GM18873 (cell line): ENCODE measurements around the gene CSK.
"Not testable (repeated sequence)": the region's sequence is repeated elsewhere in the genome, so short reads cannot be mapped to it uniquely, and the experiment has no call there.

Experiments used
- ATAC-seq: cut with Tn5 transposase; IDR thresholded peaks from one replicate; pipeline ENCODE4 v1.9.1; 2021; ENCODE audit warnings: mild to moderate bottlenecking, moderate library complexity, moderate number of reproducible peaks; ENCODE audit not compliant: unreplicated experiment, low FRiP score

Gene CSK

GRCh38 chr15:74781431-74782258, at the start of gene CSK:
CSK (plus strand) TSS chr15:74782080; CDS start chr15:74798298, 16,218 bp downstream.
- ATAC-seq, result no peak

- ATAC-seq, result no peak
Observed at GRCh38 chr15:74732846-74733245, 49.0 kb upstream of the CSK start.

- no peak for ATAC-seq
Observed at GRCh38 chr15:74733269-74733668, 48.6 kb upstream of the CSK start.

- ATAC-seq, result no peak
Observed at GRCh38 chr15:74735305-74735704, 46.6 kb upstream of the CSK start.

GRCh38 chr15:74738239-74738638, 43.6 kb upstream of the CSK start:
- not testable (repeated sequence) for ATAC-seq

GRCh38 chr15:74742422-74742821, 39.5 kb upstream of the CSK start:
- no peak for ATAC-seq

- no peak for ATAC-seq
Observed at GRCh38 chr15:74746389-74746788, 35.5 kb upstream of the CSK start.

- ATAC-seq, result no peak
Observed at GRCh38 chr15:74748322-74748946, 33.4 kb upstream of the CSK start, which contains the start of gene CYP1A2. CYP1A2 (plus strand) TSS chr15:74748845; CDS start chr15:74749739, 894 bp downstream.

- no peak for ATAC-seq
Observed at GRCh38 chr15:74749832-74750231, 32.0 kb upstream of the CSK start.

- ATAC-seq, result no peak
Observed at GRCh38 chr15:74750751-74751150, 31.1 kb upstream of the CSK start.

- ATAC-seq, result no peak
Observed at GRCh38 chr15:74752011-74752410, 29.9 kb upstream of the CSK start.

GRCh38 chr15:74752531-74752930, 29.3 kb upstream of the CSK start:
- no peak for ATAC-seq

- ATAC-seq, result no peak
Observed at GRCh38 chr15:74754593-74755215, 27.2 kb upstream of the CSK start.

- ATAC-seq, result no peak
Observed at GRCh38 chr15:74758736-74759135, 23.1 kb upstream of the CSK start.

- ATAC-seq, result no peak
Observed at GRCh38 chr15:74762791-74763150, 19.1 kb upstream of the CSK start.

GRCh38 chr15:74763416-74763815, 18.5 kb upstream of the CSK start:
- ATAC-seq, result no peak

GRCh38 chr15:74767167-74768098, 14.4 kb upstream of the CSK start:
- ATAC-seq, result no peak

- ATAC-seq, result no peak
Observed at GRCh38 chr15:74768099-74768770, 13.6 kb upstream of the CSK start.

- no peak for ATAC-seq
Observed at GRCh38 chr15:74768771-74769342, 13.0 kb upstream of the CSK start.
